Vagina (tissue), 2 donors: ENCODE data around the gene APP. TPM values are rescaled to one million over a fixed set of nuclear protein-coding genes. Genes with fewer than 3 reads are reported as not detected.
A peak's percentile ranks its signal among the peaks of the same experiment; 100 is the strongest.

Experiments
- DNase-seq, 2 donors: peaks; one replicate each; pipeline ENCODE4 v3.0.0-alpha.2; 2017; ENCODE audit errors: extremely low spot score in 2 of 2
- H3K27ac ChIP-seq: fragments of 200-600 bp; sonication (generic); one replicate; pipeline ENCODE4 v1.5.1; 2019
- H3K27me3 ChIP-seq: fragments of 200-600 bp; sonication (generic); one replicate; pipeline ENCODE4 v1.5.1; 2019
- H3K36me3 ChIP-seq, 2 donors: fragments of 200-600 bp; sonication (generic); one replicate each; pipeline ENCODE4 v1.5.1; 2017 to 2019
- H3K4me1 ChIP-seq: fragments of 200-600 bp; sonication (generic); one replicate; pipeline ENCODE4 v1.5.1; 2019
- H3K4me3 ChIP-seq, 2 donors: fragments of 200-600 bp; sonication (generic); 1 replicate in 1 of 2; 2 replicates in 1 of 2; pipeline ENCODE4 v1.5.1; 2016 to 2019
- H3K9me3 ChIP-seq: fragments of 200-600 bp; sonication (generic); one replicate; pipeline ENCODE4 v1.5.1; 2019
- CTCF ChIP-seq, 3 experiments: fragments of 450-650 bp in 2 of 3; fragments of 200-600 bp in 1 of 3; sonication (generic) in 1 of 3; IDR thresholded peaks; one replicate each; pipeline ENCODE4 v1.5.1; 2017 to 2019; ENCODE audit warnings: antibody characterized with exemption in 3 of 3, mild to moderate bottlenecking in 2 of 3, moderate library complexity in 2 of 3
- POLR2A ChIP-seq, 2 donors: fragments of 450-650 bp; IDR thresholded peaks; one replicate each; pipeline ENCODE4 v1.6.1; 2017; ENCODE audit warnings: antibody characterized with exemption in 2 of 2, mild to moderate bottlenecking in 2 of 2, moderate library complexity in 2 of 2
- POLR2AphosphoS5 ChIP-seq, 2 donors: sonication (generic); formaldehyde crosslinking; IDR thresholded peaks; one replicate each; pipeline ENCODE4 v1.9.0; 2017; ENCODE audit warnings: antibody characterized with exemption in 2 of 2, mild to moderate bottlenecking in 2 of 2, low read depth in 1 of 2; ENCODE audit not compliant: insufficient read depth in 1 of 2
- intact Hi-C: fragments of 100-400 bp; cut with DNase I; formaldehyde crosslinking; loops from one replicate; pipeline ENCODE4 v1.15.1; 2023
- total RNA-seq: library from RNA; depleted of rRNA; stranded (reverse); fragments of >200 nt; gene quantifications from one replicate; pipeline ENCODE4 v1.2.3, GENCODE V29; 2016

Gene APP
- total RNA-seq, 1 donor from 2014 or later, result 315 TPM

- Histone ChIP-seq H3K36me3 (no peaks in the 10 kb centered on the region), H3K9me3 (no peaks in the 10 kb centered on the region), H3K27ac (peak overlapping the region; percentile 16), H3K4me3 (no peak overlapping the region), H3K27me3 (no peaks in the 10 kb centered on the region), H3K4me1 (peaks cover 18% of the 10 kb centered on the region)
- intact Hi-C loops, result no loop called here
- DNase-seq, result no peak
- TF ChIP-seq POLR2A (IDR thresholded peaks at IDR 0.05) (no peak), CTCF (IDR thresholded peaks at IDR 0.05) (no peak), POLR2AphosphoS5 (IDR thresholded peaks at IDR 0.05; ENCODE audit: insufficient read depth in 1 of 2, low read depth in 1 of 2) (no peak)
Observed at GRCh38 chr21:26115305-26115704, 55.3 kb downstream of the APP start.

GRCh38 chr21:26112975-26113374, 57.6 kb downstream of the APP start:
- peaks cover 18% of the 10 kb centered on the region for H3K4me1 ChIP-seq
- H3K4me3 ChIP-seq, result no peak overlapping the region
- TF ChIP-seq POLR2AphosphoS5 (IDR thresholded peaks at IDR 0.05; ENCODE audit: insufficient read depth in 1 of 2, low read depth in 1 of 2), result no peak
- TF ChIP-seq POLR2A (IDR thresholded peaks at IDR 0.05), result no peak
- TF ChIP-seq CTCF (IDR thresholded peaks at IDR 0.05), result no peak
- H3K9me3 ChIP-seq, result no peaks in the 10 kb centered on the region
- H3K27me3 ChIP-seq, result no peaks in the 10 kb centered on the region
- no peak overlapping the region for H3K27ac ChIP-seq
- DNase-seq, result no peak
- no peaks in the 10 kb centered on the region for H3K36me3 ChIP-seq
- intact Hi-C loops, result no loop called here

- intact Hi-C loops, result no loop called here
- Histone ChIP-seq H3K27ac (no peak overlapping the region), H3K4me1 (peaks cover 18% of the 10 kb centered on the region)
Observed at GRCh38 chr21:26112127-26112742, 58.3 kb downstream of the APP start.

GRCh38 chr21:26110715-26111114, 59.9 kb downstream of the APP start:
- intact Hi-C loops, result no loop called here
- TF ChIP-seq CTCF (IDR thresholded peaks at IDR 0.05), result no peak

More at GRCh38 chr21:26112127-26112742, 58.3 kb downstream of the APP start:
- Histone ChIP-seq H3K9me3 (no peaks in the 10 kb centered on the region), H3K4me3 (no peak overlapping the region), H3K27me3 (no peaks in the 10 kb centered on the region), H3K36me3 (no peaks in the 10 kb centered on the region)
- TF ChIP-seq POLR2A (IDR thresholded peaks at IDR 0.05) (no peak), CTCF (IDR thresholded peaks at IDR 0.05) (no peak), POLR2AphosphoS5 (IDR thresholded peaks at IDR 0.05; ENCODE audit: insufficient read depth in 1 of 2, low read depth in 1 of 2) (no peak)
- DNase-seq, result no peak

GRCh38 chr21:26107429-26107828, 63.1 kb downstream of the APP start:
- H3K9me3 ChIP-seq, result no peaks in the 10 kb centered on the region
- intact Hi-C loops, result no loop called here
- DNase-seq, result no peak
- H3K4me1 ChIP-seq, result no peaks in the 10 kb centered on the region
- peaks cover 0 to 4% of the 10 kb centered on the region in 2 donors for H3K36me3 ChIP-seq
- H3K27ac ChIP-seq, result no peak overlapping the region
- no peaks in the 10 kb centered on the region for H3K27me3 ChIP-seq
- TF ChIP-seq POLR2A (IDR thresholded peaks at IDR 0.05), result no peak
- TF ChIP-seq POLR2AphosphoS5 (IDR thresholded peaks at IDR 0.05; ENCODE audit: insufficient read depth in 1 of 2, low read depth in 1 of 2), result no peak
- no peak for TF ChIP-seq CTCF (IDR thresholded peaks at IDR 0.05)
- no peak overlapping the region for H3K4me3 ChIP-seq

More at GRCh38 chr21:26110715-26111114, 59.9 kb downstream of the APP start:
- Histone ChIP-seq H3K4me3 (no peak overlapping the region), H3K27me3 (no peaks in the 10 kb centered on the region), H3K4me1 (peaks cover 6% of the 10 kb centered on the region), H3K36me3 (no peaks in the 10 kb centered on the region), H3K27ac (no peak overlapping the region), H3K9me3 (no peaks in the 10 kb centered on the region)
- DNase-seq, result no peak
